Thyroid gland (tissue), 4 donors: ENCODE measurements around the gene HOMER2.

Experiments
- POLR2A ChIP-seq, 2 donors: fragments of 450-650 bp; IDR thresholded peaks; one replicate each; pipeline ENCODE4 v1.6.1; 2017; ENCODE audit warnings: antibody characterized with exemption in 2 of 2, mild to moderate bottlenecking in 2 of 2, moderate library complexity in 1 of 2
- TF ChIP-seq, protein P1 (sequence below), 6 experiments: fragments of 200-600 bp in 3 of 6; fragments of 450-650 bp in 3 of 6; sonication (generic) in 3 of 6; IDR thresholded peaks; one replicate each; pipeline ENCODE4 v1.5.1; 2016 to 2019; ENCODE audit warnings: antibody characterized with exemption in 6 of 6, mild to moderate bottlenecking in 2 of 6, inconsistent platforms in 1 of 6, moderate library complexity in 1 of 6

DNA sequence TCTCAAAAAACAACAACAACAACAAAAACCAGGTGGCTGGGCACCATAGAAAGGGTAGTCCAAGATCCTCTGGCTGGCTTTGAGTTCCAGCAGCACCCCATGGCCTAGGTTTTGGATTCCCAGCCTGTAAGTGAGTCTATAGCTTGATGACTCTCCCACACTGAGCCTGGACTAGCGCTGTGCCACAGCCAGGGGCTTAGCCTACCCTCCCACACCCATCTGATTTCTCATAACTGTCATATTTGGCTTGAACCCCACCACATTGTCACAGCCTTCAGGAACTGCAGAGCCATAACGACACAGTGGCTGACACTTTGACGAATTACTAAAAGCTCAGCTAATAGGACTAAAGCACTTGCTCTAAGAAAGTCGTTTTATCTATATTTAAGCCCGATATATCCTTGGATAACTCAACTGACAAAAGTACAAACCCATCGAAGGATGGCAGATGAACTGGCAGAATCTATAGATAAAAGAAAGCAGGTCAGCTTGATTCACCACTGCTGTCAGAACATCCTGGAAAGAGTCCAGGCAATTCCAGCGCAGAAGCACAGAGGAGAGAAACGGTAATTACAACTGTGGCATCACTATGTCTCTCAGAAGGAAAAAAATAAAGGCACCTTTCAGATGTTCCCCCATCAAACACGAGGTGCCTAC is 62.1 kb downstream of the HOMER2 start:
- TF ChIP-seq, protein P1, sequence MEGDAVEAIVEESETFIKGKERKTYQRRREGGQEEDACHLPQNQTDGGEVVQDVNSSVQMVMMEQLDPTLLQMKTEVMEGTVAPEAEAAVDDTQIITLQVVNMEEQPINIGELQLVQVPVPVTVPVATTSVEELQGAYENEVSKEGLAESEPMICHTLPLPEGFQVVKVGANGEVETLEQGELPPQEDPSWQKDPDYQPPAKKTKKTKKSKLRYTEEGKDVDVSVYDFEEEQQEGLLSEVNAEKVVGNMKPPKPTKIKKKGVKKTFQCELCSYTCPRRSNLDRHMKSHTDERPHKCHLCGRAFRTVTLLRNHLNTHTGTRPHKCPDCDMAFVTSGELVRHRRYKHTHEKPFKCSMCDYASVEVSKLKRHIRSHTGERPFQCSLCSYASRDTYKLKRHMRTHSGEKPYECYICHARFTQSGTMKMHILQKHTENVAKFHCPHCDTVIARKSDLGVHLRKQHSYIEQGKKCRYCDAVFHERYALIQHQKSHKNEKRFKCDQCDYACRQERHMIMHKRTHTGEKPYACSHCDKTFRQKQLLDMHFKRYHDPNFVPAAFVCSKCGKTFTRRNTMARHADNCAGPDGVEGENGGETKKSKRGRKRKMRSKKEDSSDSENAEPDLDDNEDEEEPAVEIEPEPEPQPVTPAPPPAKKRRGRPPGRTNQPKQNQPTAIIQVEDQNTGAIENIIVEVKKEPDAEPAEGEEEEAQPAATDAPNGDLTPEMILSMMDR (IDR thresholded peaks at IDR 0.05): no peak
- TF ChIP-seq POLR2A (IDR thresholded peaks at IDR 0.05): no peak
